Glutamatergic neuron (in vitro differentiated cells): Measurements from ENCODE around the gene FMO1. TPM values are rescaled to one million over a fixed set of nuclear protein-coding genes. Genes with fewer than 3 reads are reported as not detected.

Experiments
- DNase-seq: peaks from one replicate; pipeline ENCODE4 v3.0.0; 2022
- H3K27ac Mint-ChIP-seq: one replicate; pipeline ENCODE4 v1.8.0; 2020; ENCODE audit warnings: mild to moderate bottlenecking, mixed read lengths, inconsistent platforms; ENCODE audit not compliant: unreplicated experiment
- H3K27me3 Mint-ChIP-seq: one replicate; pipeline ENCODE4 v1.8.0; 2020; ENCODE audit warnings: mild to moderate bottlenecking, moderate library complexity, mixed read lengths, inconsistent platforms; ENCODE audit not compliant: unreplicated experiment
- H3K36me3 Mint-ChIP-seq: one replicate; pipeline ENCODE4 v1.8.0; 2020; ENCODE audit warnings: mild to moderate bottlenecking, mixed read lengths, inconsistent platforms; ENCODE audit not compliant: unreplicated experiment
- H3K4me1 Mint-ChIP-seq: one replicate; pipeline ENCODE4 v1.8.0; 2020; ENCODE audit warnings: mild to moderate bottlenecking, low read depth, mixed read lengths, inconsistent platforms; ENCODE audit not compliant: unreplicated experiment
- H3K4me3 Mint-ChIP-seq: one replicate; pipeline ENCODE4 v1.8.0; 2020; ENCODE audit warnings: mild to moderate bottlenecking, mixed read lengths, inconsistent platforms; ENCODE audit not compliant: unreplicated experiment
- H3K9me3 Mint-ChIP-seq: one replicate; pipeline ENCODE4 v1.8.0; 2020; ENCODE audit warnings: mild to moderate bottlenecking, moderate library complexity, mixed read lengths, inconsistent platforms; ENCODE audit not compliant: unreplicated experiment
- total RNA-seq: library from RNA; stranded (reverse); fragmentation: NEBNext Ultra II Directional; extraction: Animal tissue kit (Norgen Biotek cat#: 25700); gene quantifications from one replicate; pipeline ENCODE4 v1.2.1, GENCODE V29; 2021; ENCODE audit not compliant: unreplicated experiment
- TF ChIP-seq, protein P1 (sequence below): fragments of 200-600 bp; sonication (generic); IDR thresholded peaks from one replicate; pipeline ENCODE4 v1.5.0; 2021; ENCODE audit not compliant: partially characterized antibody, unreplicated experiment

FMO1 gene
- total RNA-seq, 1 donor from 2014 or later = not detected

DNA sequence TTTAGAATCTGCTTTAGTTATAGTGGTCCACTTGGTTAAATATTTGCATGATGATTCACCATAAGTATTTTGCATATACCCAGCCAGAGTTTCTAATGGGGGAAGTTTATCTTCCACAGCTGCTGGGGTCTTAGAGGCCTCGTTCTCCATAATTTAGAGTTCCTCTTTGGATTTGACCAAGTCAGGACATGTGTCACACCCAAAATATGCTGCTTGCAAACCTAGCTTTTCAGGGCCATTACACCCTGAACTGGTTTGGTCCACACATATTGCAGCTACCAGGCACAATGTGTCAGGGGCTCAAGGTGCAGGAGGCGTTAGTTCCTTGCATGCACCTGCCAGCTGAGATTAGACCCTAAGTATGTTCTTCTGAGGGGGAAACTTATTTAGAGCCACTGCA, 48.6 kb downstream of the FMO1 start:
- H3K4me3 Mint-ChIP-seq = no peak overlapping the region
- DNase-seq = no peak
- TF ChIP-seq, protein P1, sequence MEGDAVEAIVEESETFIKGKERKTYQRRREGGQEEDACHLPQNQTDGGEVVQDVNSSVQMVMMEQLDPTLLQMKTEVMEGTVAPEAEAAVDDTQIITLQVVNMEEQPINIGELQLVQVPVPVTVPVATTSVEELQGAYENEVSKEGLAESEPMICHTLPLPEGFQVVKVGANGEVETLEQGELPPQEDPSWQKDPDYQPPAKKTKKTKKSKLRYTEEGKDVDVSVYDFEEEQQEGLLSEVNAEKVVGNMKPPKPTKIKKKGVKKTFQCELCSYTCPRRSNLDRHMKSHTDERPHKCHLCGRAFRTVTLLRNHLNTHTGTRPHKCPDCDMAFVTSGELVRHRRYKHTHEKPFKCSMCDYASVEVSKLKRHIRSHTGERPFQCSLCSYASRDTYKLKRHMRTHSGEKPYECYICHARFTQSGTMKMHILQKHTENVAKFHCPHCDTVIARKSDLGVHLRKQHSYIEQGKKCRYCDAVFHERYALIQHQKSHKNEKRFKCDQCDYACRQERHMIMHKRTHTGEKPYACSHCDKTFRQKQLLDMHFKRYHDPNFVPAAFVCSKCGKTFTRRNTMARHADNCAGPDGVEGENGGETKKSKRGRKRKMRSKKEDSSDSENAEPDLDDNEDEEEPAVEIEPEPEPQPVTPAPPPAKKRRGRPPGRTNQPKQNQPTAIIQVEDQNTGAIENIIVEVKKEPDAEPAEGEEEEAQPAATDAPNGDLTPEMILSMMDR = no peak
- no peak overlapping the region for H3K27ac Mint-ChIP-seq
- H3K27me3 Mint-ChIP-seq = peaks cover 2% of the 10 kb centered on the region
- H3K4me1 Mint-ChIP-seq = no peaks in the 10 kb centered on the region
- H3K36me3 Mint-ChIP-seq = peaks cover 13% of the 10 kb centered on the region
- H3K9me3 Mint-ChIP-seq = peaks cover 7% of the 10 kb centered on the region

DNA sequence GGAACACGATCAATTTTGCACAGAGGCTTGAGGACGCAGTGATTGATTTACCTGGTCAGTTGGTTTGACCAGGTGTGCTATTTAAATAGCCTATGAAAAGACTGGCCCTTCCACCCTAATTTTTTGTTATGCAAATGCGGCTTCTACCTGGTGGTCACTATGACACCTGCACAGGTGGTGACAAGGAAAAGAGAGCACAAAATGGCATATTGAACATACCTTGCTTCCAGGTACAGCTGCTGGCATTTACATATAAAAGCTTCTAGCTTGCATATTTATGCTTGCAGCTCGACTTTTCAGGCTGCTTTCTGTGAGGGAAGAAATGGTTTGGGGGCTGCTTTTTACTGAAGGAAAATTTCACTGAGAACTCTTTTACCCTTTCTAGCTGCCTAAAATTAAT, 50.4 kb downstream of the FMO1 start:
- Mint-ChIP-seq H3K36me3 (peaks cover 13% of the 10 kb centered on the region), H3K4me1 (no peaks in the 10 kb centered on the region), H3K4me3 (no peak overlapping the region), H3K27me3 (no peaks in the 10 kb centered on the region), H3K9me3 (peaks cover 12% of the 10 kb centered on the region), H3K27ac (no peak overlapping the region)
- TF ChIP-seq, protein P1 = no peak
- no peak for DNase-seq

DNA sequence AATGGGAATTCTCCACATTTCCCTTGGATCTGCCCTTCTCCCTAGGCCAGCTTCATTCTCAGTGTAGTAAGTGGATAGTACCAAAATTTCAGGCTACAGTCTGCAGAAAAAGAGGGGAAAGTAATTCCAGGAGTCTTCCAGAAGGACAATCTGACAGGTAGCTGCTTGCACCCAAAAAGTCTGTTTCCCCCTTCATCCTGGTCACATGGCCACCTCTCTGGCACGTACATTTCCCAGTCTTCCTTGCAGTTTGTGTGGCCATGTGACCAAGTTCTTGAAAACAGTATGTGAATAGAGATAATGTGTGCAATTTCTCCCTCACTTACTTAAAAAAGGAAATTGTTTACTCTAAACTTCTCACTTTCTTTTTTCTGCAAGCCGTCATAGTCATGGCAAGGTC, 51.0 kb downstream of the FMO1 start:
- H3K4me1 Mint-ChIP-seq = no peaks in the 10 kb centered on the region

DNA sequence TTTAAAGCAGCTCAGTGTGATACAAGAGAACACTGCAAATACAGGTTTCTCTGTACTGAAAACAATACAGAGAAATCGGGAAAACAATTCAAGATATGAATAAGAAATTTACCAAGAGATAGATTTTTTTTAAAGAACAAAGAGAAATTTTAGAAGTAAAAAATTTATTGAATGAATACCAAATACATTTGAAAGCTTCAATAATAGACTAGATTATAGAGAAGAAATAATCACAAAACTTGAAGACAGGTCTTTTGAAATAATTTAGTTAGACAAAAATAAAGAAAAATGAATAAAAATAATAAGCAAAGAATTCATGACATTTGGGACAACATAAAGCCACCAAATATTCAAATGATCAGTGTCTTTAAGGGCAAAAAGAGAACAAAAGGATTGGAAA, 52.1 kb downstream of the FMO1 start:
- Mint-ChIP-seq H3K27me3 (no peaks in the 10 kb centered on the region), H3K36me3 (peaks cover 13% of the 10 kb centered on the region), H3K9me3 (peaks cover 8% of the 10 kb centered on the region), H3K4me1 (no peaks in the 10 kb centered on the region), H3K27ac (no peak overlapping the region), H3K4me3 (no peak overlapping the region)
- no peak for DNase-seq
- TF ChIP-seq, protein P1 = no peak

More for the DNA sequence above, 51.0 kb downstream of the FMO1 start:
- peaks cover 13% of the 10 kb centered on the region for H3K36me3 Mint-ChIP-seq
- peaks cover 10% of the 10 kb centered on the region for H3K9me3 Mint-ChIP-seq
- DNase-seq = no peak
- no peak overlapping the region for H3K27ac Mint-ChIP-seq
- TF ChIP-seq, protein P1 = no peak
- H3K4me3 Mint-ChIP-seq = no peak overlapping the region
- H3K27me3 Mint-ChIP-seq = no peaks in the 10 kb centered on the region

DNA sequence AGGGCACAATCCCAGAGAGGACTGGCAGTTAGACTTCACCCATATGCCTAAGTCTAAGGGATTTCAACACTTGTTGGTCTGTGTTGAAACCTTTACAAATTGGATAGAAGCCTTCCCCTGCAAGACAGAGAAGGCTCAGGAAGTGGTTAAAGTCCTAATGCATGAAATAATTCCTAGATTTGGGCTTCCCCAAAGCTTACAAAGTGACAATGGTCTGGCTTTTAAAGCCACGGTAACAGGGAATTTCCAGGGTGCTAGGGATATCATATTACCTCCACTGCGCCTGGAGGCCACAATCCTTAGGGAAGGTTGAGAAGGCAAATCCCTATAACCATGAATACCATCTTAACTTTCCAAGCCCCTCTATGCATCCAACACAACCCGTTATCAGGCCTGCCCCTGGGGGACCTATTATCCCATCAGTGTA, 62.4 kb downstream of the FMO1 start:
- H3K27ac Mint-ChIP-seq = no peak overlapping the region
- no peaks in the 10 kb centered on the region for H3K36me3 Mint-ChIP-seq
- TF ChIP-seq, protein P1 = no peak
- no peak overlapping the region for H3K4me3 Mint-ChIP-seq
- no peaks in the 10 kb centered on the region for H3K9me3 Mint-ChIP-seq
- peaks cover 2% of the 10 kb centered on the region for H3K27me3 Mint-ChIP-seq
- DNase-seq = no peak
- H3K4me1 Mint-ChIP-seq = no peaks in the 10 kb centered on the region
